Transverse colon (tissue), 4 donors: Measurements from ENCODE around the gene SGK2.

ENCODE experiments used
- CTCF ChIP-seq, 5 experiments: fragments of 200-600 bp in 3 of 5; fragments of 450-650 bp in 2 of 5; sonication (generic) in 3 of 5; IDR thresholded peaks; 1 replicate in 2 of 5; 2 replicates in 3 of 5; pipeline ENCODE4 v1.5.1; 2016 to 2017; ENCODE audit warnings: antibody characterized with exemption in 5 of 5, inconsistent platforms in 3 of 5, mild to moderate bottlenecking in 2 of 5, moderate library complexity in 1 of 5
- POLR2AphosphoS5 ChIP-seq, 3 donors: sonication (generic); formaldehyde crosslinking; IDR thresholded peaks; one replicate each; pipeline ENCODE4 v1.6.1; 2016; ENCODE audit warnings: antibody characterized with exemption in 3 of 3

GRCh38 chr20:43548273-43548880, 10.4 kb upstream of the SGK2 start:
- TF ChIP-seq CTCF (IDR thresholded peaks at IDR 0.05) (no peak), POLR2AphosphoS5 (IDR thresholded peaks at IDR 0.05) (no peak)
